Measurements from ENCODE around the gene CDK9. TPM values are rescaled to one million over a fixed set of nuclear protein-coding genes. Genes with fewer than 3 reads are reported as not detected.

CDK9 gene
- total and polyA plus RNA-seq, 2 experiments from 2014 or later: 58.5 to 84.3 TPM

DNA sequence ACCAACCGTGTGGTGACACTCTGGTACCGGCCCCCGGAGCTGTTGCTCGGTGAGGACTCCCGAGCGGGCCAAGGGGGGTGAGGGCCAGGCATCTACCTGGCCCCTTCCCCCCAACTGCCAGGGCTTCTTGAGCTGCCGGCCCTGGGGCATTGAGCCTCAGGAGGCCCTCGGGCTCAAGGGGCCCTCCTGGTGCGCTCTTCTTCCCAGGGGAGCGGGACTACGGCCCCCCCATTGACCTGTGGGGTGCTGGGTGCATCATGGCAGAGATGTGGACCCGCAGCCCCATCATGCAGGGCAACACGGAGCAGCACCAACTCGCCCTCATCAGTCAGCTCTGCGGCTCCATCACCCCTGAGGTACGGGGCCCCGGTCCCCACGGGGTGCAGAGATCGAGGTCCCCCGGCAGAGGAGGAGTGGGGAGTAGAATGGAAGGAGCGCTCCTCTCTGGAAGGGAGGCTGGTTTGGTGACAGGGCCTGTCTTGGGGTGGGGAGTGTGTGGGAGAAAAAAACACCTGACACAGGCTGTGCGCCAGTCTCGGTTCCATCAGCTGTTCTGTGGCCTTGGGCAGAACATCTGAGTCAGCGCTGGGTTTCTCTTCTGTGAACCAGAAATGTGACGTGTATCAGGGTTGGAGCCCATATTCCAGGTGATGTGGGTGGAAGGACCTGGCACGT, 2.6 kb downstream of the CDK9 start (continued):
- no peak for TF ChIP-seq NANOG (IDR thresholded peaks at IDR 0.05; ENCODE audit: borderline replicate concordance)
- no peak for TF ChIP-seq ETS1 (IDR thresholded peaks at IDR 0.05)
- TF ChIP-seq CREB1 (CRISPR knock-in tag; IDR thresholded peaks at IDR 0.05; ENCODE audit: low read depth): no peak
- TF ChIP-seq, protein P1, sequence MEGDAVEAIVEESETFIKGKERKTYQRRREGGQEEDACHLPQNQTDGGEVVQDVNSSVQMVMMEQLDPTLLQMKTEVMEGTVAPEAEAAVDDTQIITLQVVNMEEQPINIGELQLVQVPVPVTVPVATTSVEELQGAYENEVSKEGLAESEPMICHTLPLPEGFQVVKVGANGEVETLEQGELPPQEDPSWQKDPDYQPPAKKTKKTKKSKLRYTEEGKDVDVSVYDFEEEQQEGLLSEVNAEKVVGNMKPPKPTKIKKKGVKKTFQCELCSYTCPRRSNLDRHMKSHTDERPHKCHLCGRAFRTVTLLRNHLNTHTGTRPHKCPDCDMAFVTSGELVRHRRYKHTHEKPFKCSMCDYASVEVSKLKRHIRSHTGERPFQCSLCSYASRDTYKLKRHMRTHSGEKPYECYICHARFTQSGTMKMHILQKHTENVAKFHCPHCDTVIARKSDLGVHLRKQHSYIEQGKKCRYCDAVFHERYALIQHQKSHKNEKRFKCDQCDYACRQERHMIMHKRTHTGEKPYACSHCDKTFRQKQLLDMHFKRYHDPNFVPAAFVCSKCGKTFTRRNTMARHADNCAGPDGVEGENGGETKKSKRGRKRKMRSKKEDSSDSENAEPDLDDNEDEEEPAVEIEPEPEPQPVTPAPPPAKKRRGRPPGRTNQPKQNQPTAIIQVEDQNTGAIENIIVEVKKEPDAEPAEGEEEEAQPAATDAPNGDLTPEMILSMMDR (conservative IDR thresholded peaks at IDR 0.05; ENCODE audit: low read depth in 2 of 2): no peak

- no peak for DNase-seq (ENCODE audit: low spot score)
- Histone ChIP-seq H3K27me3 (ENCODE audit: insufficient read depth) (no peaks in the 10 kb centered on the region), H4K20me1 (replicated peaks; ENCODE audit: insufficient read depth) (peaks cover 30% of the 10 kb centered on the region), H3K4me1 (ENCODE audit: insufficient read depth) (peaks cover 11% of the 10 kb centered on the region), H3K79me2 (replicated peaks; ENCODE audit: insufficient read depth) (peaks cover 35% of the 10 kb centered on the region), H3F3A (replicated peaks; ENCODE audit: low read depth) (peaks cover 47% of the 10 kb centered on the region), H3K9me2 (ENCODE audit: insufficient read depth) (no peaks in the 10 kb centered on the region), H3K36me3 (ENCODE audit: insufficient read depth) (peaks cover 56% of the 10 kb centered on the region), H3K4me2 (no peak overlapping the region), H3K4me3 (no peak overlapping the region), H3K27ac (ENCODE audit: low read depth) (no peak overlapping the region), H2AFZ (no peak overlapping the region)
- no peak overlapping the region for H3K27ac Mint-ChIP-seq
- TF ChIP-seq, protein P1 (conservative IDR thresholded peaks at IDR 0.05; ENCODE audit: low read depth in 2 of 2): no peak
- TF ChIP-seq, protein P2, sequence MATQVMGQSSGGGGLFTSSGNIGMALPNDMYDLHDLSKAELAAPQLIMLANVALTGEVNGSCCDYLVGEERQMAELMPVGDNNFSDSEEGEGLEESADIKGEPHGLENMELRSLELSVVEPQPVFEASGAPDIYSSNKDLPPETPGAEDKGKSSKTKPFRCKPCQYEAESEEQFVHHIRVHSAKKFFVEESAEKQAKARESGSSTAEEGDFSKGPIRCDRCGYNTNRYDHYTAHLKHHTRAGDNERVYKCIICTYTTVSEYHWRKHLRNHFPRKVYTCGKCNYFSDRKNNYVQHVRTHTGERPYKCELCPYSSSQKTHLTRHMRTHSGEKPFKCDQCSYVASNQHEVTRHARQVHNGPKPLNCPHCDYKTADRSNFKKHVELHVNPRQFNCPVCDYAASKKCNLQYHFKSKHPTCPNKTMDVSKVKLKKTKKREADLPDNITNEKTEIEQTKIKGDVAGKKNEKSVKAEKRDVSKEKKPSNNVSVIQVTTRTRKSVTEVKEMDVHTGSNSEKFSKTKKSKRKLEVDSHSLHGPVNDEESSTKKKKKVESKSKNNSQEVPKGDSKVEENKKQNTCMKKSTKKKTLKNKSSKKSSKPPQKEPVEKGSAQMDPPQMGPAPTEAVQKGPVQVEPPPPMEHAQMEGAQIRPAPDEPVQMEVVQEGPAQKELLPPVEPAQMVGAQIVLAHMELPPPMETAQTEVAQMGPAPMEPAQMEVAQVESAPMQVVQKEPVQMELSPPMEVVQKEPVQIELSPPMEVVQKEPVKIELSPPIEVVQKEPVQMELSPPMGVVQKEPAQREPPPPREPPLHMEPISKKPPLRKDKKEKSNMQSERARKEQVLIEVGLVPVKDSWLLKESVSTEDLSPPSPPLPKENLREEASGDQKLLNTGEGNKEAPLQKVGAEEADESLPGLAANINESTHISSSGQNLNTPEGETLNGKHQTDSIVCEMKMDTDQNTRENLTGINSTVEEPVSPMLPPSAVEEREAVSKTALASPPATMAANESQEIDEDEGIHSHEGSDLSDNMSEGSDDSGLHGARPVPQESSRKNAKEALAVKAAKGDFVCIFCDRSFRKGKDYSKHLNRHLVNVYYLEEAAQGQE (IDR thresholded peaks at IDR 0.05; ENCODE audit: unreplicated experiment): no peak
- TF ChIP-seq ETS1 (IDR thresholded peaks at IDR 0.05): no peak
- TF ChIP-seq NANOG (IDR thresholded peaks at IDR 0.05; ENCODE audit: borderline replicate concordance): no peak
- no peak for TF ChIP-seq STAT1 (IDR thresholded peaks at IDR 0.05; ENCODE audit: unreplicated experiment)
- no peak for TF ChIP-seq EZH2 (IDR thresholded peaks at IDR 0.05; ENCODE audit: low read depth, unreplicated experiment)
- no peak for TF ChIP-seq ZNF331 (CRISPR knock-in tag; IDR thresholded peaks at IDR 0.05; ENCODE audit: low read depth)
- TF ChIP-seq POLR2AphosphoS5 (IDR thresholded peaks at IDR 0.05; ENCODE audit: low read depth): no peak
- TF ChIP-seq EZH2phosphoT487 (IDR thresholded peaks at IDR 0.05; ENCODE audit: unreplicated experiment): no peak
- ATAC-seq: no peak
- H3K4me1 Mint-ChIP-seq: peaks cover 16% of the 10 kb centered on the region
- H3K36me3 Mint-ChIP-seq (ENCODE audit: low read depth): peaks cover 63% of the 10 kb centered on the region
- H3K27me3 Mint-ChIP-seq (ENCODE audit: insufficient read depth, low read depth, poor library complexity): peaks cover 15% of the 10 kb centered on the region
- no peak overlapping the region for H3K4me3 Mint-ChIP-seq
- H3K9me3 Mint-ChIP-seq: no peaks in the 10 kb centered on the region
These were observed 3.3 kb downstream of the CDK9 start for GRCh38 chr9:127789179-127789578.
